Panc1 (cell line): ENCODE data around the gene GPRIN3.

Experiments
- POLR2AphosphoS5 ChIP-seq: IDR thresholded peaks from 2 replicates; pipeline ENCODE4 v1.6.1; 2012; ENCODE audit warnings: mild to moderate bottlenecking, low read depth, low read length, moderate library complexity
- SIN3A ChIP-seq: IDR thresholded peaks from 2 replicates; pipeline ENCODE4 v1.6.1; 2012; ENCODE audit warnings: low read depth, mild to moderate bottlenecking, low read length, moderate library complexity, borderline replicate concordance; ENCODE audit not compliant: insufficient read depth
- TCF7L2 ChIP-seq: IDR thresholded peaks from 2 replicates; pipeline ENCODE4 v1.6.1; 2011; ENCODE audit warnings: mild to moderate bottlenecking, low read depth, low read length, inconsistent platforms
- TF ChIP-seq, protein P1 (sequence below): fragments of 450-650 bp; IDR thresholded peaks from 2 replicates; pipeline ENCODE4 v1.5.1; 2017; ENCODE audit warnings: mild to moderate bottlenecking
- TF ChIP-seq, protein P2 (sequence below), 2 experiments: IDR thresholded peaks; 2 replicates each; pipeline ENCODE4 v1.6.1; 2011 to 2012; ENCODE audit warnings: low read depth in 2 of 2, control low read depth in 1 of 2, low read length in 1 of 2, mild to moderate bottlenecking in 1 of 2, moderate library complexity in 1 of 2; ENCODE audit not compliant: insufficient read depth in 1 of 2

DNA sequence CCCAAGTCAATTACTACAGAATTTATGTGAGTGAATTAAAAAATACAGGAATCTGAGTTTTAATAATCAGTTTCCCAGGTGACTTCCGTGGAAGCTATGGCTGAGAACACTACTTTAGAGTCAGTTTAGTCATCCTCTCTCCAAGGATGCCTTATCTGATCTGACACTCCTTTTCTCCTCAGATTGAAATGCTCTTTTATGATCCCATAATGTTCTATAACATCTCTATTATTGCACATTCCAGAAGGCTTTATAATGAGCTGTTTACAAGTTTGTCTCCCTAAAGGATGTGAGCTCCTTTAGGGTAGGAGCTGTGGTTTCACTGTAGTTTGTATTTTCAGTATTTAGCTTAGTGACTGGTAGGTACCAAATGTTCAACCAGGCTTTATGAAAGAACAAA is 90.0 kb downstream of the GPRIN3 start:
- TF ChIP-seq, protein P1, sequence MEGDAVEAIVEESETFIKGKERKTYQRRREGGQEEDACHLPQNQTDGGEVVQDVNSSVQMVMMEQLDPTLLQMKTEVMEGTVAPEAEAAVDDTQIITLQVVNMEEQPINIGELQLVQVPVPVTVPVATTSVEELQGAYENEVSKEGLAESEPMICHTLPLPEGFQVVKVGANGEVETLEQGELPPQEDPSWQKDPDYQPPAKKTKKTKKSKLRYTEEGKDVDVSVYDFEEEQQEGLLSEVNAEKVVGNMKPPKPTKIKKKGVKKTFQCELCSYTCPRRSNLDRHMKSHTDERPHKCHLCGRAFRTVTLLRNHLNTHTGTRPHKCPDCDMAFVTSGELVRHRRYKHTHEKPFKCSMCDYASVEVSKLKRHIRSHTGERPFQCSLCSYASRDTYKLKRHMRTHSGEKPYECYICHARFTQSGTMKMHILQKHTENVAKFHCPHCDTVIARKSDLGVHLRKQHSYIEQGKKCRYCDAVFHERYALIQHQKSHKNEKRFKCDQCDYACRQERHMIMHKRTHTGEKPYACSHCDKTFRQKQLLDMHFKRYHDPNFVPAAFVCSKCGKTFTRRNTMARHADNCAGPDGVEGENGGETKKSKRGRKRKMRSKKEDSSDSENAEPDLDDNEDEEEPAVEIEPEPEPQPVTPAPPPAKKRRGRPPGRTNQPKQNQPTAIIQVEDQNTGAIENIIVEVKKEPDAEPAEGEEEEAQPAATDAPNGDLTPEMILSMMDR: no peak
- no peak for TF ChIP-seq TCF7L2
- no peak for TF ChIP-seq POLR2AphosphoS5
- no peak for TF ChIP-seq SIN3A
- TF ChIP-seq, protein P2, sequence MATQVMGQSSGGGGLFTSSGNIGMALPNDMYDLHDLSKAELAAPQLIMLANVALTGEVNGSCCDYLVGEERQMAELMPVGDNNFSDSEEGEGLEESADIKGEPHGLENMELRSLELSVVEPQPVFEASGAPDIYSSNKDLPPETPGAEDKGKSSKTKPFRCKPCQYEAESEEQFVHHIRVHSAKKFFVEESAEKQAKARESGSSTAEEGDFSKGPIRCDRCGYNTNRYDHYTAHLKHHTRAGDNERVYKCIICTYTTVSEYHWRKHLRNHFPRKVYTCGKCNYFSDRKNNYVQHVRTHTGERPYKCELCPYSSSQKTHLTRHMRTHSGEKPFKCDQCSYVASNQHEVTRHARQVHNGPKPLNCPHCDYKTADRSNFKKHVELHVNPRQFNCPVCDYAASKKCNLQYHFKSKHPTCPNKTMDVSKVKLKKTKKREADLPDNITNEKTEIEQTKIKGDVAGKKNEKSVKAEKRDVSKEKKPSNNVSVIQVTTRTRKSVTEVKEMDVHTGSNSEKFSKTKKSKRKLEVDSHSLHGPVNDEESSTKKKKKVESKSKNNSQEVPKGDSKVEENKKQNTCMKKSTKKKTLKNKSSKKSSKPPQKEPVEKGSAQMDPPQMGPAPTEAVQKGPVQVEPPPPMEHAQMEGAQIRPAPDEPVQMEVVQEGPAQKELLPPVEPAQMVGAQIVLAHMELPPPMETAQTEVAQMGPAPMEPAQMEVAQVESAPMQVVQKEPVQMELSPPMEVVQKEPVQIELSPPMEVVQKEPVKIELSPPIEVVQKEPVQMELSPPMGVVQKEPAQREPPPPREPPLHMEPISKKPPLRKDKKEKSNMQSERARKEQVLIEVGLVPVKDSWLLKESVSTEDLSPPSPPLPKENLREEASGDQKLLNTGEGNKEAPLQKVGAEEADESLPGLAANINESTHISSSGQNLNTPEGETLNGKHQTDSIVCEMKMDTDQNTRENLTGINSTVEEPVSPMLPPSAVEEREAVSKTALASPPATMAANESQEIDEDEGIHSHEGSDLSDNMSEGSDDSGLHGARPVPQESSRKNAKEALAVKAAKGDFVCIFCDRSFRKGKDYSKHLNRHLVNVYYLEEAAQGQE (IDR thresholded peaks at IDR 0.05; ENCODE audit: insufficient read depth in 1 of 2, low read depth in 2 of 2, low read length in 1 of 2): no peak
